CD1c-positive myeloid dendritic cell (primary cell): ENCODE measurements around the gene GOLGA6D.
"Not testable (repeated sequence)": the region's sequence is repeated elsewhere in the genome, so short reads cannot be mapped to it uniquely, and the experiment has no call there.

Experiments
- DNase-seq: peaks from one replicate; pipeline ENCODE4 v3.0.0-alpha.2; 2016; ENCODE audit errors: extremely low spot score

Gene GOLGA6D, protein sequence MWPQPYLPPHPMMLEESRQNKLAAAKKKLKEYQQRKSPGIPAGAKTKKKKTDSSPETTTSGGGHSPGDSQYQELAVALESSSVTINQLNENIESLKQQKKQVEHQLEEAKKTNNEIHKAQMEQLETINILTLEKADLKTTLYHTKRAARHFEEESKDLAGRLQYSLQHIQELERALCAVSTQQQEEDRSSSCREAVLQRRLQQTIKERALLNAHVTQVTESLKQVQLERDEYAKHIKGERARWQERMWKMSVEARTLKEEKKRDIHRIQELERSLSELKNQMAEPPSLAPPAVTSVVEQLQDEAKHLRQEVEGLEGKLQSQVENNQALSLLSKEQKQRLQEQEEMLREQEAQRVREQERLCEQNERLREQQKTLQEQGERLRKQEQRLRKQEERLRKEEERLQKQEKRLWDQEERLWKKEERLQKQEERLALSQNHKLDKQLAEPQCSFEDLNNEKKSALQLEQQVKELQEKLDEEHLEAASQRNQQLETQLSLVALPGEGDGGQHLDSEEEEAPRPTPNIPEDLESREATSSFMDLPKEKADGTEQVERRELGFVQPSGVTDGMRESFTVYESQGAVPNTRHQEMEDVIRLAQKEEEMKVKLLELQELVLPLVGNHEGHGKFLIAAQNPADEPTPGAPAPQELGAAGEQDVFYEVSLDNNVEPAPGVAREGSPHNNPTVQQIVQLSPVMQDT

DNA sequence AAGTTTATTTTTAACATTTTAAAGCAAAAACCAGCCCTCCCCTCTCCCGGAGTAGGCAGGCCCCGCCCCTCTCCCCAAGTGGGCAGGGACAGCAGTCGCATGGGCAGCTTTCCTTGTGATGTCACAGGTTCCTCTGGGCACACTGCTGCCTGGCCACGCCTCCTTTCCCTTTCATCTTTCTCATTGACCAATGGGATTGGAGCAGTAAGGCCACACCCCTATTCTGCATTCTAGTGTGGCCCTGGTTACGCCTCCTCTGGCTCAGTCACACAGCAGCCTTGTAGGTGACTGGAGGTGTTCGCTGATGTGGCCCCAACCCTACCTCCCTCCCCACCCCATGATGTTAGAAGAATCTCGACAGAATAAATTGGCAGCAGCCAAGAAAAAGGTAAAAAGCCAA is at the start of gene GOLGA6D:
Gene GOLGA6D (plus strand): TSS at position 264 of the 400 bp plus-strand sequence. CDS start 41 bp downstream, at position 305.
- not testable (repeated sequence) for DNase-seq

DNA sequence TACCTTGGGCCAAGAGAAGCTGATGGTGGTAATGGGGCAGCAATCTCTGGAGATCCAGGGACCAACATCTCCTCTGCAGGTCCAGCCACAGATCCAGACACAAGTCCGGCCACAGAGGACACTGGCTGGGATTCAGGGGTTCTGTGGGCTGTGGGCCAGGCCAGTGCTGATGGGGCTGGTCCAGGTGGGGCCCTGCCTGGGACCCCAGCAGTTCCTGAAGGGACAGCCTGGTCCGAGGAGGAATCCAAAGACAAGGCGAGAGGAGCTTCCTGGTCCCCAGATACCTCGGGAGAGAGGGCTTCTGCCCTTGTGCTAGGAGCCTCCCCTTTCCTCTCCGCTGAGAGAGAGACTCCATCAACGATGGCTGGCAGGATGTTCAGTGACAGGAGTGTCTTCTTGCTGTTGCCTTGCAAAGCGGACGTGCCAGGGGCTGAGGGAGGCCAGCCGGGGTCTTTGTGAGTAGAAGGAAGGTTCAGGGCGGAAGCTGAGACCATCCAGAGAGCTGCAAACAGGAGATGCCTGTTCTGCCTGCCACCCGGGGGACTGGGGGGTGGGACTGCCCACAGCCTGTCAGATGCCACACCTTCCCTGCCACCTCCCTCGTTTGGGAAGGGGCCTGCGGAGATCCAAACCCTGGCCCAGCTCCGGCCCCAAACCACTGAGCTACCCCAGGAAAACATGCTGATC is 49.0 kb upstream of the GOLGA6D start:
- no peak for DNase-seq

DNA sequence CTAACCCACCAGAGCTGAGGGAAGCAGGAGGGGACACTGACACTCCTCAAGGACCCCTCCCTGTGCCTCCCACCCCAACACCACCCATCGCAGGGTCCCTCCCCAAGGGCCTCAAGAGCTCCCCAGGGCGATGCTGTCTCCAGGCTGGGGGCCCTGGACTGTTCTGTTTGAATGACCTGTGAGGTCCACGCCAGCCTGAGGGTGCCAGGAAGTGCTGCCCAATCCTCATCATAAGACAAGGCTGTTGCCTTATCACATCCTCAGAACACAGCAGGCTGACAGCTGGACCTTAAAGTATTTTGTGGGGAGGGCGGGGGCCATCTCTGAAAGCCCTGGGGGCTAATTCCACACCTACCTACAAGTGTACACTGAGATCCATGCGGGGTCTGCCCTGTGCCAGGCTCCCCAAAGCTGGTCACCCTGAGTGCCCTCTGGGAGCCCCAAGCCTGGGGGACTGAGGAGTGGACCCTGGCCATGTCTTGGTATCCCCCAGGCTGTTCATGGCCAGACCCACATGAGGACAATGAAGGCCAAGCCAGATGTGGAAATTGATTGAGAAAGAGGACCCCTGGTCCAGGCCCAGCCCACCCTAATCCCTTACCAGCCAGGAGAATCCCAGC is 48.3 kb upstream of the GOLGA6D start:
- DNase-seq: no peak

DNA sequence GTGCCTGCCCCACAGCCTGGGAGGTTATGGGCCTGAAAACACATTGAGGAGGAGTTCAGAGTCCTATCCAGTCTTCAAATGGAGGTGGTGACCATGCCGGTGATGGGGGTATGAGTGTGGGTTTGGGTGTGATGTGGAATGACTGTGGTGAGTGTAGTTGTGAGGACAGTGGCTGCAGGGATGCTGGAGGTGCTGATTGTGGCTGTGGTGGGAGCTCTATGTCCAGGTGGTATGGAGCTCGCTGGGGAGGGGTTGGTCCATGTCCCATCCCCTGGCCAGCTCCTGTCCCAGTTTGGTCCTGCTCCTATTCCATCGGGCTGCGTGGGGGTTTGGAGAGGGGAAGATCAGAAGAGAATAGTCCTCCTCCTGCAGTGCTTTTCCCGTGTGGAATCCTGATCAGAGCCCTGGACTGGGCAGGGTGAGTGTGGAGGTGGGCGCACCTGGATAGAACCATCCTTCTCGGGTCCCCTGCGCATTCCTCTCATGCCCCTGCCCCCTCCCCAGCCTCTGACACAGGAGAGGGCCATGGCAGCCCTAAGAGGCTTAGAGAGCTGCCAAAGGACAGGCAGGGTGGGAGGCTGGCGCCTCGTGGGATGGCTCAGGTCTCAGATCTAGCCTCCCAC is 47.5 kb upstream of the GOLGA6D start:
- DNase-seq: no peak

DNA sequence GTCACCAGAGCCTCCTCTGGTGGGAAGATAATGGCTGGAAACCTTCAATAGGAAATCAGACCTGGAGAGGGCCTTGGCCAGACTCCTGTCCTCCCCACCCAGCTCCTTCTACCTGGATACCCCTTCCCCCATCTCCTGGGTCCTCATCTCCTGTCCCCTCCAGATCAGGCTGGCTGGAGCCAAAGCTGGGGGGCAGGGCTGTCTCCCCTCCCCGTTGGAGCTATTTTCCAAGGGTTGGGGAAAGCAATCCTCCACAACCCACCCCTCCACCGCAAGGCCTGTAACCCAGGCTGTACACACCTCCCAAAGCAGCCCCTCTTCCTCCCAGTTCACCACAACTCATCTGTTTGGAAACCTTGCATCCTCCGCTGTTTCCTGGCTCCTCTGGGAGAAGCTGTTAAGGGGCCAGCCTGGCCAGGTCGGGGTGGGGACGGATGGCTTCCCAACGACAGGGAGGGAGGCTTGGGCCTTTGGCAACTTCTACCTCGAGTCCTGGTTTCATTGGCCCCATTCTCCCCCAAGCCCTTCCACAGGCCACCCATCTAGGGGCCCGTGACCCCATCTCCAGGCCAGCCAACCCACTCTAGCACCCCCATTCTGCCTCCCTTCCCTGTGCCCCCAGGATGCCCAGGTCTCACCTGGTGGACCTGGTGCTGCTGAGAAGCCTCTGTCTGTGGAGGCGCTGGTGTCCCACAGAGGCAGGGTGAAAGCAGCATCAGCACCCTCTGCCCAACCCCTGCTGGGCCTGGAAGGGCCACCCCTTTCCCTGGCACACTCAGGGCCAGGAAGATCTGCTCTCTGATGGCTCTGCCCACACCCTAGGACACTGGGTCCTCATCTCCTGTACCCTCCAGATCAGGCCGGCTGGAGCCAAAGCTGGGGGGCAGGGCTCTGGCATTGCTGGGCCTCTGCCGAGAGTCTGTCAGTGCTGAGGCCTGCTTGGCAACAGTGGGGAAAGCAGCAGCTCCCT is 46.6 kb upstream of the GOLGA6D start:
- no peak for DNase-seq

DNA sequence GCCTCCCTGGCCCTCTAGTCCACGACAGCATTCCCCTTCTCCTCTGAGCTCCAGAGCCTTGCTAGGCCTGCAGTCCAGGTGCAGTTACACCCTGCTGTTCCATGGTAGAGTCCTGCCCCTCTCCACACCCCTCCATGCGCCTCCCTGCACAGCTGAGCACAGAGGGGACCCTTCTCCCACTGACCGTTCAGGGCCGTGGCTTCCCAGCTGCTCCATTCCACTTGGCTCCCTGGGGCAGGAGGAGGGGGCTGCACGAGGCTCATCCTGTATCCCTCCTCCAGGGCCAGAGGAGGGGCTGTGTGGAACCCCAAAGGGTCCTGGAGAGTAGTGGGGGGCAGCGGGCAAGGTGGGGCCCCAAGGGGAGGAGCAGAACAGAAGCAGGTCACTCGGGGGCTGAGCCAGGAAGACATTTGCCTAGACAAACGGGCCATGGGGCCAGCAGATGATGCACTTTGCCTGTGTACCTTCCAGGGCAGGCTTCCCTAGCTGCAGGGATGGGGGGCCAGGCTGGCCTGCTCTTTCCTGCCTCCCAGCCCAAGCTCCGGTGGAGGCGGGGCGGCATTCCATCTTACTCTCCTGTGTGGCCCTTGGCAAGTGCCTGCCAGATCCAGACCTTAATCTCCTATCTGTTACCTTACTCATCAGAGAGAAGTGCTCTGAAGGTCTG is 45.2 kb upstream of the GOLGA6D start:
- no peak for DNase-seq

DNA sequence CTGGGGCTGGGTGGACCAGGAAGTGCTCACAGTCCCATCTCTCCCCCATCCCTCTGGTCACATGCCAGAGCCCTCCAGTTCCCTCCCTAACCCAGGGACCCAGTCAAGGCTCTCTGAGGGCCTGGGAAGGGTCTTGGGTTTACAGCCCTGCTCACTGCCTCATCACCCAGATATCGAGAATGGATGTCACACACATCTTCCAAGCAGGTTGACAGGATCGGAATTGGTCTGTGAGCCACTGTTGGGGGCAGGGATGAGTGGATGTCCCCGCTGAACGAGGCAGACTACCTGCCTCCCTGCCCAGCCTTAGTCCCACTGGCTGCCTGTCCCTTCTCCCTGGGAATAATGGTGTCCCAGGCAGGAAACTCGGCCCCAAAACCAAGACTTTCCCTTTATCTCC is 44.5 kb upstream of the GOLGA6D start:
- no peak for DNase-seq

DNA sequence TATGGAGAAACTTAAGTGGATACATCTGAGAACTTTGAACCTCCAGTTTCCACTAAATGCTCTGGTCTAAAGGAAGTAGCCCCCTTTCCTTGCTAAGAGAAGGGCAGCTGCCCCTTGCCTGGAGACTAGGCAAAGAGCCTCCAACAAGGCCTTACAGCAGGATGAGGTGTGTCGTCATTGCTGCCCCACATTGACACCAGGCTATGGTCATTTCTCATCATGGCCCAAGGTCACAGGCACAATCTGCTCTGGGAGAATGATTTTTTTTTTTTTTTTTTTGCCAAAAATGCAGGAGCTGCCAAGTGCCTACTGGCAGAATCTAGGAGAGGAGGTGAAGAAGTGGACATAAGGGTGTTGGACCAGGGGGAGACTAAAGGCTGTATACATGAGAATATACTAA is 36.9 kb upstream of the GOLGA6D start:
- not testable (repeated sequence) for DNase-seq

DNA sequence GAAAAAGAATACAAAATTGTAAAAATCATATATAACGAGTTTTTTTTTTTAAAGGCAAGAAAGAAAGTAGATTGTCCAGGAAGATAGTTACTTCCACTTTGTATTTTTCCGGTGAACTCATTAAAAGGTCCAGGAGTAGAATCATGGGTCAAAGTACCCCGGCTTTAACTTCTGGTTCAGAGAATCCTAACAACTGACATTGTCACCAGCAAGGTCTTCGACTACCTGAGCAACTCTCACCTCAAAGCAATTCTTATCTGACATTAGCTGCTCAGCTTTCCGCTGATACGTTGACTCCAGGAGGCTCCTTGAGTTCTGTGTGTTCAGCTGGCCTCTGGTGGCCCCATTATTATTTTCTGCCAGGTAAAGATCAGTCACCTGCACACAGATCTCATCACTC is 33.6 kb upstream of the GOLGA6D start:
- not testable (repeated sequence) for DNase-seq

DNA sequence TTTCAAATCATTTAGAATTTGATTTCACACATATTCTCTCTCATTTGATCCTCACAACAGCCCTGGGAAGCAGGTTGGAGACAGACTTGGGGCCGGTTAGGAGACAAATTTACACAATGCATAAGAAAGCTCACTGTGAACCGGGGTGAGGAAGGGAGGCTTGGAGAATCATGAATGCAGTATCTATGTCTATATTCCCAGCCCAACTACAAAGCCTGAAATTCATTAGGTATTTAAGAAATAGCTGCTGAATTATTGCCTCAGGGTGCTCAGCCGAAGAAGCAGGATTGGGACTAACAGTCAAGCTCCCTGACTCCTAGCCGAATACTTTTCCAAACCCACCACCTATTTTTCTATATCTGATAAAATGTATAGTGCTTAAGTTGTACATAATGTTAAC is 32.9 kb upstream of the GOLGA6D start:
- no peak for DNase-seq

DNA sequence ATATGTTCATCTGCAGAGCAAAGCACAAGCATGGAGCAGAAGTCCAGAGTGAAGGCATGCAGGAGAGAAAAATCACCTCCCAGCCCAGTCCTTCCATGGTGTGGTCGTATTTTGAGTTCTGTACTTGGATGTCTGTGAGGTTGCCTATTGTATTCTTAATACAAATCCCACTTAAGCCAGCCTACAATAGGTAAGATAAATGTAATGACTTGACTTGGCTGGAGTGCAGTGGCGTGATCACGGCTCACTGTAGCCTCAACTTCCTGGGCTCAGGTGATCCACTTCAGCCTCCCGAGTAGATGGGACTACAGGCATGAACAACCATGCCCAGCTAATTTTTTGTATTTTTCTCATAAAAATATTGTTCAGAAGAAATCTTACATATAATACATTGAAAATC is 31.3 kb upstream of the GOLGA6D start:
- not testable (repeated sequence) for DNase-seq

DNA sequence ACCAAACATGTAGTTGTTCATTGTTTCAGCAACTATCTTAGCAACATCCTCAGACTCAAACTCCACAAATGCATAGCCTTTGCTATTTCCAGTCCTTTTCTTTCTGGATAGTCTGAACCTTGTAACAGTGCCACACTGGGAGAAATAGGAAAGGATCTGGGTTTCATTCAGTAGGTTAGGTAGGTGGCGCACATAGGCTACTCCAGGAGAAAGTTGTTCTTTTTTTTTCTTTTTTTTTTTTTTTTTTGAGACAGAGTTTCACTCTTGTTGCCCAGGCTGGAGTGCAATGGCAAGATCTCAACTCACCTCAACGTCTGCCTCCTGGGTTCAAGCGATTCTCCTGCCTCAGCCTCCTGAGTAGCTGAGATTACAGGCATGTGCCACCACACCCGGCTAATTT is 30.4 kb upstream of the GOLGA6D start:
- DNase-seq: not testable (repeated sequence)

DNA sequence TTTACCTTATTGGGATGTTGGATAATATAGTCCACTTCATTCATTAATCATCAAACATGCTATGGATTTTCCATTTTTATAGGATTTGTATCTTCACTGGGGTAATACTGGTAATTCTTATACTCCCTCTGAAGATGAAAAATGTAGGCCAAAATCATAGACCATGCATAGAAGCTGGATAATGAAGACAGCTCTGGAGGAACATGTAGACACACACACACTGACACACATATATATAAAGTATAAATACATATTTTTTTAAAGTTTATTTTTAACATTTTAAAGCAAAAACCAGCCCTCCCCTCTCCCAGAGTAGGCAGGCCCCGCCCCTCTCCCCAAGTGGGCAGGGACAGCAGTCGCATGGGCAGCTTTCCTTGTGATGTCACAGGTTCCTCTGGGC is 24.6 kb upstream of the GOLGA6D start, which contains the start of gene GOLGA6C:
Gene GOLGA6C (plus strand): TSS at position 301 of the 400 bp plus-strand sequence. CDS start 265 bp downstream, outside the sequence.
- not testable (repeated sequence) for DNase-seq

DNA sequence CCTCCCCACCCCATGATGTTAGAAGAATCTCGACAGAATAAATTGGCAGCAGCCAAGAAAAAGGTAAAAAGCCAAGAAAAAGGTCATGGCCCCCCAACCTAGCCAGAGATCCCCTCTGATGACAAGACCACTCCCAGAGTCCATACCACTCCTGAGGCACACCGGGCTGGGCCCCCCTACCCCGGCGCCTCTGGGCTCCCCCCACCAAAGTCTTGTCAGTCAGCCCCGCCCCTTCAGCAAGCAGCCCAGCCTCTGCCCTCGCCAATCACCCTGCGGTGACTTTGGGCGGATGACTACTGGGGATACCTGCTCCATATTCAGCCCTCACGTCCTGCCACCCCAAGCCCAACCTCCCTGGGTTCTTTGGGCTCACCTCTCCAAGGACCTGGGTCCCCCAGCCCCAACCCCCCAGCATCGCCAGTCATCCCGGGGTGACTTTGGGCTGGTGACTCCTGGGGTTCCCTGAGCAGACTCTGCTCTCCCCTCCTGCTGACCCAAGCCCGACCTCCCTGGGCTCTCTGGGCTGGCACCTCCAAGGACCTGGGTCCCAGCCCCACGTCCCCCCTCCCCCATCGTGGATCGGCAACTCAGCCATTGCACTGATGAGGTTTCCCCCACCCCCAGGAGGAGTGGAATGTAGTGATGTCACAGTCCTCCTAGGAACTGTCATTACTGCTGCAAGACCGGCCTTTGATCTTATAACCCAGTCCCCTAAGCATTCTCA is 23.9 kb upstream of the GOLGA6D start:
- not testable (repeated sequence) for DNase-seq

DNA sequence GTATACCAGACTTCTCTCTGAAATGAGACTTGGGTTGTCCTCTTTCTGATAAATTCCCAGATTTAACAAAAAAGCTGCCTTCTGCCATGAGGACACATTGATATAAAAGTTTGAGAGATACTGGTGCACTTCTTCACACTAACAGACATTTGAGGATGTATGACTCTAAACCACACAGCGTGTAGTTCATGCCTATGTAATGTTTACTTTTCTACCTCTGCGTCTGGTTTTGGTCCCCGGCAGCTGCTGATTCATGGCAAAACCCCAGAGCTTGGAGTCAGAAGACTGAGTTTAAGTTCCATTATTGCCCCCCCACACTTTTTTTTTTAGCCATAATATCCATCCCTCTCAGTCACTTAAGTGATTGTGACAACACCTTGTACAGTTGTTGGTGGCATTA is 22.8 kb upstream of the GOLGA6D start:
- DNase-seq: not testable (repeated sequence)

DNA sequence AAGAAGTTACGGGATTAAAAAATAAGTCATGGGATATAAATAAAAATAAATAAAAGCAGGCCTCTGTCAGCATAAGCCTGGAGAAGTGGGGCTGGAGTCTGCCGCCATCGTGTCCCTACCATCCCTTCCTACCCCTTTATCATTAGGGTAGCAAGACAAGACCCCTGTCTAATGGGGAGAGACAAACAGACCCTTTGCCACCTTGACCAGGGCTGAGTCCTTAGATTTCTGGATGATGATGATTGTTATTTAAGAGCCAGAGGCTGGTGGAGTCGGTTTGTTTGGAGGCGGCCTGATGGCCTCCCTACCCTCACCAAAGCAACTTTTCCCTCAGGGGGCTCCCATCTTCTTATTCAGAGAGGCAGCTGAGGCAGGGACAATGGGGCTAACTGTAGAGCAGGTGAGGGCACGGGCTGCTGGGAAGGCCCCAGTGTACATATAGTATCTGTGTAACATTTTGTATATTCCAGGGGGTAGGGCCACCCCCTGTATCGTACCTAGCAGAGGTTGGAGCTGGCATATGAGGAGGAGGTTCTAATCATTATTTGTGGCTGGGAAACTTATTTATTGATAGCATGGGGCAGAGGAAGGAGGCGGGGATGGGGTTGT is 8.8 kb upstream of the GOLGA6D start:
- DNase-seq: not testable (repeated sequence)

DNA sequence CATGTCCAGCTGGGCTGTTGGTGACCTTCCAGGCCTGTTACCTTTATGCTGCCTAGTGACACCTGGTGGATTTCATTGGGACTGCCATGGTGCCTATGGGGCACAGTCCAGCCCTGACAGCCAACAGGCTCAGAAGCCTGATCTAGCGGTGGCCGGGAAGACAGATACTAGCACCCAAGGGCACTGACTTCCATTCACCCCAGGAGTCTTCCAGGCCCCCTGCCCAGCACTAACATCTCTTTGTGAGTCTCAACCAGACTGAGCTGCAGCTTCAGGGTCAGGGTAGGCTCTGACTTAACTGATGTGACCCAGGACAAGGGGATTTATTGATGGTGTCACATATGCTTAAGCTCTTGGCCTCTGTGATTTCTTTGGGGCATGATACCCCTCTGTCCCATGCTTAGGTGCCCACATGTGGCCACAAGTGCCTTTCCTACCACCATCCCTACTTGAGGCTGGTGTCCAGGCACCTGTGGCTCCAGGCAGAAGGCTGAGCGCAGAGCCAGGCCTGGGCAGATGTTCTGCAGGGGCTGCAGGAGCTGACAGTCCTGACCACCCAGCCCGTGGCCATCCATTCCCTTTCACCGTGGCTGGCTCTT is 8.0 kb upstream of the GOLGA6D start:
- DNase-seq: peak; percentile 7

DNA sequence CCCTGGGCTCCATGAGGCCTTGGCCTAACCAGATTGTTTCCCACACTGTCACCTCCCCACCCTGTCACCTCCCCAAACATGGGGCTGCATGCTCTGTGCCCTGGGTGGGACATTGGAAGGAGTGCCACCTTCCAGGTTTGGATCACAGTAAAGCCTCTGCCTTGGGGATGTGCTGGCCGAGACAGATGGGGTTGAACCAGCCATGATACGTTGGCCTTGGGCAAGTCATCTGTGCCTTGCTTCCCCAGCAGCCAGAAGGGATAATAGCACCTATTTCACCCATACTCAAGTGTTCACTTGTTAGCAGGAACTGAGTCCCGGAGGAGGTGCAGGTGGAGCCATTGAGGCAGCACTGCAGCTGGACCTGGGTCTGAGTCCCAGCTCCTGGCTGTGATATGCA is 7.0 kb upstream of the GOLGA6D start:
- DNase-seq: not testable (repeated sequence)
